ENCODE measurements around the gene GAL3ST1. TPM values are rescaled to one million over a fixed set of nuclear protein-coding genes. Genes with fewer than 3 reads are reported as not detected.
"Not testable (repeated sequence)": the region's sequence is repeated elsewhere in the genome, so short reads cannot be mapped to it uniquely, and the experiment has no call there.

Gene GAL3ST1
- total RNA-seq, 1 donor from 2014 or later: 5.0 TPM

DNA sequence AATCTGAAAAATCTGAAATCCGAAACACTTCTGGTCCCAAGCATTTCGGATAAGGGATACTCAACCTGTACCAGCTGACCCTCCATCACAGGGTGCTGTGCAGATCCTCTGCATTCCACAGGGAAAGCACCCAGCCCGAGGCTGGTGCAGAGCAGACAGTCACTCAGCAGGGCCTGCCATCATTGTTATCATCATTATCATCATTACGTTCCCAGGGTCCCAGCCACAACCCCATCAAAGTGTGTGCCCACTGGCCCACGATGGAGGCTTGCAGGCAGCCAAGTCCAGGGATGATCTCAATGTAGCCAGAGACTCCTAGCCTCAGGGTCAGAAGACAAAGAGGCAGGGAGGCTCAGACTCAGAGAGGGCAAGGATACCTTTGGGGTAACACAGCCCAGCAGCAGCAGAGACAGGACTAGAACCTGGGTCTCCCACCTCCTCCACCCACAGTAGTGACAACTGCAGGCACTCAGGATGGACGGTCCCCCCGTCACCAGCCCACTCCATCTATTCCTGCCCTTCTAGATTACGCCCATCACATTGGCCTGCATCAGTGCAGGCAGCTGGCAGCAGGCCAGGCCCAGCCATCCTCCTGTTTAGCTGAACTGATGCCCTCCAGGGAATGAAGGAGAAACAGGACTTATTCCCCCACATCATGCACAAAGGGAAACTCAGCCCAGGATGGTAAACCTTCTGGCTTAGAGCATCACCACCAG is 10.3 kb downstream of the GAL3ST1 start:
- no peak overlapping the region for H3K27ac Mint-ChIP-seq
- peaks cover 8% of the 10 kb centered on the region for H3K27me3 Mint-ChIP-seq

DNA sequence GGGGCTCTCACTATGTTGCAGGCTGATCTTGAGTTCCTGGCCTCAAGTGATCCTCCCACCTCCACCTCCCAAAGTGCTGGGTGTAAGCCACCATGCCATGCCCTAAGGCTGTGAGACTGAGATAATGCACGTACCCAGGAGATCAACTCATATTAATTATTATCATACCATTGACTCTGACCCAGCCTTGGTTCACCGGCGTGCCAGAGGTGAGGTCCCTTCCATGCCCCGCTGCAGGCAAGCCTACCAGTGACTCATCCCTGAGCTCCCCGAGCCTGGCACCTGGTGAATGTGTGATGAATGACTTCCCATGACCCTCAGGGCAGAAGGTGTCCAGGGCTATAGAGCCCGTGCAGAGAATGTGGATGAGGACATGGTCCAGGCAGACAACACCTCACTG is 12.1 kb downstream of the GAL3ST1 start:
- H3K27me3 Mint-ChIP-seq: peaks cover 6% of the 10 kb centered on the region
- no peak overlapping the region for H3K27ac Mint-ChIP-seq
- no peaks in the 10 kb centered on the region for H3K9me3 Mint-ChIP-seq
- no peak overlapping the region for H3K4me3 Mint-ChIP-seq
- no peaks in the 10 kb centered on the region for H3K36me3 Mint-ChIP-seq
- H3K4me1 Mint-ChIP-seq (ENCODE audit: unreplicated experiment): peaks cover 5% of the 10 kb centered on the region
- no peak for DNase-seq (ENCODE audit: extremely low spot score, unreplicated experiment)
- TF ChIP-seq, protein P1, sequence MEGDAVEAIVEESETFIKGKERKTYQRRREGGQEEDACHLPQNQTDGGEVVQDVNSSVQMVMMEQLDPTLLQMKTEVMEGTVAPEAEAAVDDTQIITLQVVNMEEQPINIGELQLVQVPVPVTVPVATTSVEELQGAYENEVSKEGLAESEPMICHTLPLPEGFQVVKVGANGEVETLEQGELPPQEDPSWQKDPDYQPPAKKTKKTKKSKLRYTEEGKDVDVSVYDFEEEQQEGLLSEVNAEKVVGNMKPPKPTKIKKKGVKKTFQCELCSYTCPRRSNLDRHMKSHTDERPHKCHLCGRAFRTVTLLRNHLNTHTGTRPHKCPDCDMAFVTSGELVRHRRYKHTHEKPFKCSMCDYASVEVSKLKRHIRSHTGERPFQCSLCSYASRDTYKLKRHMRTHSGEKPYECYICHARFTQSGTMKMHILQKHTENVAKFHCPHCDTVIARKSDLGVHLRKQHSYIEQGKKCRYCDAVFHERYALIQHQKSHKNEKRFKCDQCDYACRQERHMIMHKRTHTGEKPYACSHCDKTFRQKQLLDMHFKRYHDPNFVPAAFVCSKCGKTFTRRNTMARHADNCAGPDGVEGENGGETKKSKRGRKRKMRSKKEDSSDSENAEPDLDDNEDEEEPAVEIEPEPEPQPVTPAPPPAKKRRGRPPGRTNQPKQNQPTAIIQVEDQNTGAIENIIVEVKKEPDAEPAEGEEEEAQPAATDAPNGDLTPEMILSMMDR (conservative IDR thresholded peaks at IDR 0.05): no peak

More for the DNA sequence above, 10.3 kb downstream of the GAL3ST1 start:
- H3K9me3 Mint-ChIP-seq: no peaks in the 10 kb centered on the region
- TF ChIP-seq, protein P1 (conservative IDR thresholded peaks at IDR 0.05): no peak
- H3K4me1 Mint-ChIP-seq (ENCODE audit: unreplicated experiment): peaks cover 5% of the 10 kb centered on the region
- H3K36me3 Mint-ChIP-seq: no peaks in the 10 kb centered on the region
- DNase-seq (ENCODE audit: extremely low spot score, unreplicated experiment): no peak
- no peak overlapping the region for H3K4me3 Mint-ChIP-seq

DNA sequence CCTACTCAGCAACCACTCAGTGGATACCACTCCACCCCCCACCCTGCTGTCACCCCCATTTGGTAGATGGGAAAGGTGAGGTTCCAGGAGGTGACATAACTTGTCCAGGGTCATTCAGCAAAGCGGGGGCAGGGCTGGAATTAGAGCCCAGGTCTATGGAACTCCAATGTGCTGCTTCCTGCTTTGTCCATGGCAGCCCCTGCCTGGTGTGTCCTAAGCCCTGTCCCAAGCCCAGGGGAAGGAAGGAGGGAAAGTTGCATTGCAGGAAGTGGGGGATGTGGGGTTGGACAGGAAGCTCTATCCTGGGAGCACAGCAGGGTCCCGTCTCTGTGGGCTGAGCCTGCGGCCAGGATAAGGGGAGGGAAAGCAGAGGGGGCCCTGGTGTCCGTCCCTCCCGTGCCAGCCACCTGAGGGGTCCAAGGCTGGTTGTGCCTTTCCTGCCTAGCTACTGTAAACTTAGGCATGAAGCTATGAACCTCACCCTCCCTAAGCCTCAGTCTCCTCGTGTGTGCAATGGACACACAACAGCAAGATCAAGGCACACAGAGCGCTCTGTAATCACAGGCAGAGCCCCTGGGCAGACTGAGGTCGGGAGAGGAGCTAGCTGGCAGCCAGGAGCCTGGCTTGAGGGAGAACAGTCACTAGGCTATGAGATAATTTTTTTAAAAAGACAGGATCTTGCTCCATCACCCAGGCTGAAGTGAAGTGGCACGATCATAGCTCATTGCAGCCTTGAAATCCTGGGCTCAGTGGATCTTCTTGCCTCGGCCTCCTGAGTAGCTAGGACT is 12.9 kb downstream of the GAL3ST1 start:
- H3K4me1 Mint-ChIP-seq (ENCODE audit: unreplicated experiment): peaks cover 5% of the 10 kb centered on the region
- no peak for DNase-seq (ENCODE audit: extremely low spot score, unreplicated experiment)
- TF ChIP-seq, protein P1 (conservative IDR thresholded peaks at IDR 0.05): no peak
- no peaks in the 10 kb centered on the region for H3K36me3 Mint-ChIP-seq
- peaks cover 6% of the 10 kb centered on the region for H3K27me3 Mint-ChIP-seq
- H3K9me3 Mint-ChIP-seq: no peaks in the 10 kb centered on the region
- no peak overlapping the region for H3K27ac Mint-ChIP-seq
- no peak overlapping the region for H3K4me3 Mint-ChIP-seq

DNA sequence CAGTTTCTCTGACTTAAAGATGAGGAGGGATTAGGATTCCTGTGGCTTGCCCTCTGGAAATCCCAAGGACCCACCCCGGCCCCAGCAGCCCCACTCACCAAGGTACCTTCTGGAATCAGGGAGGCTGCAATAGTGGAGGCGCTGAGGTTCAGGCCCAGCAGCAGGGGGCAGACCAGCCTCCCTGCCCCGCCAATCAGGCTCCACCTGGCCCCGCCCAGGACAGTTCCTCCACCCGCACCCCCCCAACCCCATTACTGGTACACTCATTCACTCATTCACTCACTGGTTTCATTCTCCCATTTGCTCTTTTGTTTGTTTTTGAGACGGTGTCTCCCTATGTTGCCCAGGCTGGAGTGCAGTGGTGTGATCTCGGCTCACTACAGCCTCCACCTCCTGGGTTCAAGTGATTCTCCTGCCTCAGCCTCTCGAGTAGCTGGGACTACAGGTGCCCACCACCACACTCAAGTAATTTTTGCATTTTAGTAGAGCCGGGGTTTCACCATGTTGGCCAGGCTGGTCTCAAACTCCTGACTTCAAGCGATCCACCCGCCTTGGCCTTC is 13.7 kb downstream of the GAL3ST1 start:
- H3K36me3 Mint-ChIP-seq; H3K4me1 Mint-ChIP-seq (ENCODE audit: unreplicated experiment); H3K9me3 Mint-ChIP-seq; H3K27me3 Mint-ChIP-seq; DNase-seq (ENCODE audit: extremely low spot score, unreplicated experiment); H3K4me3 Mint-ChIP-seq; H3K27ac Mint-ChIP-seq: not testable (repeated sequence)

DNA sequence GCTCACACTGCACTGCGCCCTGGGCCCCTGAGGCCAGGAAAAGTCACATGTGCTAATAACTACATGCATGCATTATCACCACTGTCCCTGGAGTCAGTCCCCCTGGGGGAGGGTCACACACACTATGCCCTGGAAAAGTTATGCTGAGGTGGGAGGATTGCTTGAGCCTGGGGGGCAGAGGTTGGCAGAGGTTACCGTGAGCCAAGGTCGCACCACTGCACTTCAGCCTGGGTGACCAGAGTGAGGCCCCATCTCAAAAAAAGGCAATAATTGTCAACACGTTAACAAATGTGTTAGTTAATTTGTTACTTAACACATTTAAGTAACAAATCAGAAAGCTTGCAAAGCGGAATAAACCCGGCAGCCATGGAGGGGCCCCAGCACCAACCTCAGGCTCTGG is 14.6 kb downstream of the GAL3ST1 start:
- Mint-ChIP-seq H3K4me1 (ENCODE audit: unreplicated experiment) (peaks cover 5% of the 10 kb centered on the region), H3K27me3 (no peaks in the 10 kb centered on the region), H3K4me3 (no peak overlapping the region), H3K9me3 (no peaks in the 10 kb centered on the region), H3K27ac (no peak overlapping the region), H3K36me3 (no peaks in the 10 kb centered on the region)
- TF ChIP-seq, protein P1 (conservative IDR thresholded peaks at IDR 0.05): no peak
- no peak for DNase-seq (ENCODE audit: extremely low spot score, unreplicated experiment)

DNA sequence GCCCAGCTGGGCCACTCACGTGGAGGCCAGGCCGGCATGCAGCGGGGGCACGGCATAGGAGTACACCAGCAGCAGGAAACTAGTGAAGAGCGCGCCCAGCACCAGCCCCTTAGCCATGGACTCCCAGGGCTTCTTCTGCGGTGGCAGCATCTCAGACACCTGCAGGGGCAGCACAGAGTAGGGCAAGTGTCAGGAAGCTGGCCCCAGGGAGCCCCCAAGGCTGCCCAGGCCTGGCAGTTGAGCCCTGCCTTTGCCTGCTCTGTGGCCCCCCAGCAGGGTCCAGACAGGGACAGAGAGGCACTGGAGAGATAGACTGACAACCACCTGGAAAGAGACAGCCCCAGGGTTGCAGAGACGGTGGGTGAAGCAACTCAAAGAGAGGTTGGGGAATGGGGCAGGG is 17.2 kb downstream of the GAL3ST1 start:
- Mint-ChIP-seq H3K4me3 (no peak overlapping the region), H3K36me3 (no peaks in the 10 kb centered on the region), H3K9me3 (no peaks in the 10 kb centered on the region), H3K27me3 (no peaks in the 10 kb centered on the region), H3K27ac (no peak overlapping the region), H3K4me1 (ENCODE audit: unreplicated experiment) (peaks cover 5% of the 10 kb centered on the region)
- TF ChIP-seq, protein P1 (conservative IDR thresholded peaks at IDR 0.05): no peak
- no peak for DNase-seq (ENCODE audit: extremely low spot score, unreplicated experiment)
